ENCODE measurements around the gene TTC6.

GRCh38 chr14:37591311-37591940 lies 4.0 kb upstream of the TTC6 start:
- TF ChIP-seq CTCF (IDR thresholded peaks at IDR 0.05) = no peak
- no peak for TF ChIP-seq POLR2A (IDR thresholded peaks at IDR 0.05)
